Kidney capillary endothelial cell (primary cell): ENCODE data around the gene NCBP2.

ENCODE experiments used
- DNase-seq: peaks from one replicate; pipeline ENCODE4 v3.0.0-alpha.2; 2018; ENCODE audit warnings: low spot score

The NCBP2 gene

DNA sequence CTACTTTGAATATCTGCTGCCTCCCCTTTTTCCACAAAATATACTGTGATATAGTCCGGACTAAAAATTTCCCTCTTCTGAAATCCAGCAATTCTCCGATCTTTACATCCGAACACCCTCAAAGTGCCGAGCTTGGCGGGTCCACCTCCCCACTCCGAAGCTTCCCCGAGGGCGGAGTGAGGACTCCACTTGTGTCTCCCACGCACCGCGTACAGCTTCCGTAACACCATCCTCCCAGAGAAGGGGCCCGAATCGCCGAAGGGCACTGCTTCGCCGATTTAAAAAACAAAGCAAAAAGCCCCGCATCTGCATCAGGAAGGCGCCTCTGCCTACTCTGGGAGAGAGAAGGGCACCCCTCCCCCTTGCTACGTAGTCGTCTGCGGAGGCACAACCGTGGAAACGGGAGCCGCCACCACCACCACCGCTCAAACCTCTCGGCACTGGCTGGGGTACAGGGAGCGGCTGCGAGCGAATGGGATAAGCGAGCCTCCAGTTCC, 551 bp downstream of the NCBP2 start:
- DNase-seq: peak; percentile 42

DNA sequence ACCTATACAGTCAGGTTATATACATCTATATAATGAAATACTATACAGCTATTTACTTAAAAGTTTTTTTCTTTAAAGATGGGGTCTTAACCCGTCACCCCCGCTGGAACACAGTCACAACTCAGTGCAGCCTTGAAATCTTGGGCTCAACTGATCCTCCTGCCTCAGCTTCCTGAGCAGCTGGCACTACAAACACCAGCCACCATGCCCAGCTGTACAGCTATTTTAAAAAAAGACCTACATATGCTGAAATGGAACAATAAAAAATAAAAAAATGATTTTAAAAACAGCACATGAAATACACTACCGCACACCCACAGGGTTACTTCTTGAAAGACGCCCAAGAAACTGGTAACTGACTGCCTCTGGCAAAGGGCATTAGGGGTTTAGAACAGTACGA, 3.8 kb downstream of the NCBP2 start:
- DNase-seq: no peak

DNA sequence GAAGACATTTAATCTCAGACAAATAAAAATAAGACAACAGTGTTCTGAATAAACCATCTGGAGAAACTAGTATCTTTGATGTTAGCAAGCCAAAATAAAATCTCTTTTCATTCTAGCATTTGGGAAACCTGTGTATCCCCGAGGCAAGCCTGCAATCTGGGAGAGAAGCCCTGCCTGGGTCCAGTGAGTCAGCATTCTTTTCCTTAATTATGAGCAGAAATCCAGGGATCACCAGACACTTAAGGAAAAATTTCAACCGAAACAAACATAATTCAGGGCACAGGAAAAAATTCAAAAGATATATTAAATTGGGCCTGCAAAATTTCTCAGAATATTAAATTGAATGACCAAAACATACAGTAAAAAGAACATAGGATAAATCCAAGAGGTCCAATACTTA, 4.2 kb downstream of the NCBP2 start:
- DNase-seq: no peak

DNA sequence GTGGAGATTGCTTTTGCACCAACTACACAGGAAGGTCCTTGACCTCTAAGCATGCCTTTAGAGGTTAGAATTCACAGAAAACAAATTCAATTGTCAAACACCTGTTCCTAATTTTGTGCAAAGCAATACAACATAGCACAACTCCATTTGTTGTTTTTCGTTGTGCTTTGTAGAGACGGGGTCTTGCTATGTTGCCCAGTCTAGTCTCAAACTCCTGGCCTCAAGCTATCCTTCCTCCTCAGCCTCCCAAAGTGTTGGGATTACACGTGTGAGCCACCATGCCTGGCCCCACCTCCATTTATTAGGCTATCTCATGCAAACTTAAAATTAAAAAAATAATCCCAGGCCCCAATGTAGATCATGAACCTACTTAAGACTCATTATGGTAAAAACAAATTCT, 6.0 kb downstream of the NCBP2 start:
- DNase-seq: no peak

DNA sequence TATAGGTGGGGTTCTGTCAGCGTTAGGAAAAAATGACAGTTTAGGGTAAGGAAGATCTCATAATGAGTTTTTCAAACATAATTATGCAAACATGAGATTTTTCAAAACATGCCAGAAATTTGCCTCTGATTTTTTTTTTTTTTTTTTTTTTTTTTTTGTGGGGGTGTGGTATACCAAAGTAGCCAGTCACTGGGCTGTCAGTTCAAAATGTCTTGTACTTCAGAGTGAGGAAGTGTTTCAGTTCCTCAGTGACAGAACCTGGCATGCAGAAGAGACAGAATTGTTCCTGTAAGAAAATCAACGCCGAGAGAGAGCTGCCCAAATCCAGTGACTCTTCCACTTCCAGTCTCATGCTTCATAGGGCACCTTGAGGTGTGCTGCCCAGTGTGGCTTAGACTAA, 9.7 kb downstream of the NCBP2 start:
- DNase-seq: no peak

- no peak for DNase-seq
Observed at GRCh38 chr3:196931828-196932587, 10.3 kb downstream of the NCBP2 start.

DNA sequence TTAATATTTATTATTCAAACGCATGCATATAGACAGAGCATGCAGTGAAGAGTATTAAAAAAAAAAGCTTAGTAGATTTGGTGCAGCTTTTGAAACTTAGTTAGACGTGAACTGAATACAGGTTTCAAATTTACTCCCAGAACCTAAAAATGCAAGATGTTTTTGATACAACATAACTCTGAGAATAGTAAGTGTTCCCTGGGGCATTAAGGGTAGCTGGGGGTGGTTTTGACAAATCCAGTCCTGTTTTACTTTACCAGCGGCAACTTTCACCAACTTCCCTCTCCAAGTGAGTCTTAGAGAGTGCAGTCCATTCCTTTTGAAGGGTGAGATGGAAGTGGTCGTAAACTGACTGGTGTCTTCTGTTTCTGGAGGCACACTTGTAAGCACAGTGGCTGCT, 11.2 kb downstream of the NCBP2 start:
- DNase-seq: no peak

- DNase-seq: peak; percentile 36
Observed at GRCh38 chr3:196927571-196928453, 14.5 kb downstream of the NCBP2 start.

- DNase-seq: no peak
Observed at GRCh38 chr3:196920733-196921132, 21.6 kb downstream of the NCBP2 start.

GRCh38 chr3:196918968-196919367, 23.4 kb downstream of the NCBP2 start:
- no peak for DNase-seq

DNA sequence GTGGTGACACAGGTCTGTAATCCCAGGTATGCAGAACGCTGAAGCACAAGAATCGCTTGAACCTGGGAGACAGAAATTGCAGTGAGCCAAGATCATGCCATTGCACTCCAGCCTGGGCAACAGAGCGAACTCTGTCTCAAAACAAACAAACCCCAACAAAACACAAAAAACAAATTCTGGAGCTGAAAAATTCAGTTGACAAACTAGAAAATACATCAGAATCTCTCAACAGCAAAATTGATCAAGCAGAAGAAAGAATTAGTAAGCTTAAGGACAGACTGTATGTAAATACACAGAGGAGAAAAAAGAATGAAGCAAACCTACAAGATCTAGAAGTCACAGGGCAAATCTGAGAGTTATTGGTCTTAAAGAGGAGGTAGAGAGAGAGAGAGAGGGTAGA, 25.3 kb downstream of the NCBP2 start:
- DNase-seq: no peak

- DNase-seq: no peak
Observed at GRCh38 chr3:196916221-196916620, 26.1 kb downstream of the NCBP2 start.

DNA sequence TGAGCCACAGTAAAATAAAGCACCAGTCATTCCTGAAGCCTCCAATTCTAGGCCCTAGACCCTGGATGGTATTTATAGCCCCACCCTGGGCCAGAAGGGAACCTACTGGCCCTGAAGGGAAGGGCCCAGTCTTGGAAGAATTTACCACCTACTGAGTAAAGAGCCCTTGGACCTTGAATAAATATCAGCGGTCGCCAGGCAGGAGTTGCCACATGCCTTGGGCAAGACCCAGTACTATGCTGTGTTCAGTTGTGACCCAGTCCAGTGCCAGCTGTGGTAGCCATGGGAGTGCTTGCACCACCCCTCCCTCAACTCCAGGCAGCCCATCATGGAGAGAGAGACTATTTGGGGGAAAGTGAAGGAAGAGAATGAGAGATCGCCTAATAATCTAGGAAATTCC, 27.0 kb downstream of the NCBP2 start:
- no peak for DNase-seq

- DNase-seq: no peak
Observed at GRCh38 chr3:196914866-196915265, 27.5 kb downstream of the NCBP2 start.

- DNase-seq: no peak
Observed at GRCh38 chr3:196903740-196904139, 38.6 kb downstream of the NCBP2 start.

DNA sequence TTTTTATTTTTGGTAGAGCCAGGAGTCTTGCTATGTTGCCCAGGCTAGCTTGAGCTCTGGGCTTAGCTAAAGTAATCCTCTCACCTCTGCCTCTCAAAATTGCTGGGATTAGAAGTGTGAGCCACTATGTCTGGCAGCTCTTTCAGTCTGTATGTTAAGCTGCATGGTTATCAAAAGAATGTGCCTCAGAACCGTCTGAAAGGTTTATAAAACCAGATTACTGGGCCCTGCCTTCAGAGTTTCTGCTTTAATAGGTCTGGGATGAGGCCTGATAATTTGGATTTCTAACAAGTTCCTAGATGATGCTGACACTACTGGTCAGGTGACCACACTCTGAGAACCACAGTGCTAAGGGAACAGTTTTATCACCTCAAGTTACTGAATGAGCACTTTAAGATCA, 40.0 kb downstream of the NCBP2 start:
- no peak for DNase-seq

DNA sequence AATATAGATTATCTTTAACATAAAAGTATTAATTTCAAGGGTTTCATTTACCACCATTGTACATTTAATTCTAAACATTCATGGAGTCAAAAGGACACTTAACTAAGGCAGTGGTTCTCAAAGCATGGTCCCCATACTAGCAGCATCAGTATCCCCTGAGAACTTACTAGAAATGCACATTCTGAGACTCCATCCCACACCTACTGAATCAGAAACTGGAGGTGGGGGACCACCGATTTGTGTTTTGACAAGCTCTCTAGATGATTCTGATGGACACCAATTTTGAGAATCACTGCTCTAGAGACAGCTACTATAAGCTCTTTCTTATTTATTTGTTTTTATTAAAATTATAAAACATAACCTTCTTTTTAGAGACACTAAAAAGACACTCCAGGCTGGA, 40.6 kb downstream of the NCBP2 start:
- no peak for DNase-seq

GRCh38 chr3:196896229-196896628, 46.1 kb downstream of the NCBP2 start:
- DNase-seq: no peak

GRCh38 chr3:196894557-196895295, 47.6 kb downstream of the NCBP2 start:
- no peak for DNase-seq

DNA sequence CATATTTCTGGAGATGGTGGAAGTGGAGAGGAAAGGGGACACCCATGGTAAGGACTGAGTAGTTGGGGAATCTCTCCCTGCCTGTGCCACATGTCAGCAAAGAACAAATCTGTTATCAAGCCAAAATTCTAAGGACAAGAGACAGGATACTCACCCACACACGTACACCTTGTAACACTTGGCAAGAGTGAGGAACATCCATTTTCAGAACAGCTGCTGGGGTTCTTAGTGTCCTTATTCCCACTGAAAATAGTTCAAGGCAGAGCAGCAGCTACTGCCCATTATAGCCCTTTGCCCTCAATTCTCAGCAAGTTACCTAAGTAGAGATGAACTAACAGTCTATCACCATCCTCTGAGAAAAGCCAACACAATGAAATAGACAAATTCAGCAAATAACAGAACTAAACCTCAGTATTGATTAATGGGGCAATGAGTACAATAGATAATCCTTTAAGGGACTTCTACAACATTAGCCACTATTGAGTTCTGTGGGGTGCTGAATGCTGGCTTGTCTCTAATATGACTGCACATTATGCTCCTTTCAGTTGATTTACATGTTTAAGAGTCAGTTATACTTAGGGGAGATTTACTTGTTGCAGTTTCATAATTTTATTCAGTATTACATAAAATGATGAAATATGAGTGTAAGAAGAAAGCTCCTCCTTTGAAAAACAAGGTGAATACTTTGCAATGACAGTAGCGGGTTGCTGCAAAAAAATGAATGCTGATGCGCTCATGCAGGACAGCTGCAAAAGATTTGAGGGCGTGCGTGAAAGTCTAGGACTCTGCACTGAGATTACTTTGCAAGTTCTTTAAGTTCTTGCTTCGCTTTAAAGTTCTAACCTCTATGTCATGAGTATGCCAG, 52.3 kb downstream of the NCBP2 start:
- DNase-seq: no peak

DNA sequence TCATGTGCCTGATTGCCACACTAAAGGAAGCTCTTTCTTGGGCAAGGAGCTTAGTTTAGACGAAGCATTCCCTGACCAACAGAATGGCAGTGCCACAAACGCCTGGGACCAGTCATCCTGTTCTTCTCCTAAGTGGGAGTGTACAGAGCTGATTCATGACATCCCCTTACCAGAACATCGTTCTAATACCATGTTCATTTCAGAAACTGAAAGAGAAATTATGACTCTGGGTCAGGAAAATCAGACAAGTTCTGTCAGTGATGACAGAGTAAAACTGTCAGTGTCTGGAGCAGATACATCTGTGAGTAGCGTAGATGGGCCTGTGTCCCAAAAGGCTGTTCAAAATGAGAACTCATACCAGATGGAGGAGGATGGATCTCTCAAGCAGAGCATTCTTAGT, 56.2 kb downstream of the NCBP2 start:
- DNase-seq: no peak
